ENCODE measurements around the gene FLT3.

DNA sequence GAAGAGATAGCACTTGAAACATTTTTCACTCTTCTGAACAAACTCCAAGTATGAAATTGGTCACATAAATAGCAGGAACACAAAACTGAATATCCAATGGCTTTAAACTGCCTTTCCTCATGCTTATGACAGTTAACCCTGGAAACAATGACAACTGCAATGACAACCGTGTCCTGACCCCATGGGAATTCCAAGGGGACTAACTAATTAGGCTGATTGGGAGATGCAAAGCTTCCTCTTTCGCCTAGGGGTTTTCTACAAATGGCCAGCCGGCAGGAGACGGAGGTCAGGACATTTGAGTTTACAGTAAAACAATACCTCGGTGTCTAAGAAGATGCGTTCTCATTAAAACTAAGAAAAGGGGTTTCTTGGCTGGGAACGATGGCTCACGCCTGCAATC is 58.9 kb downstream of the FLT3 start:
- TF ChIP-seq, protein P1, sequence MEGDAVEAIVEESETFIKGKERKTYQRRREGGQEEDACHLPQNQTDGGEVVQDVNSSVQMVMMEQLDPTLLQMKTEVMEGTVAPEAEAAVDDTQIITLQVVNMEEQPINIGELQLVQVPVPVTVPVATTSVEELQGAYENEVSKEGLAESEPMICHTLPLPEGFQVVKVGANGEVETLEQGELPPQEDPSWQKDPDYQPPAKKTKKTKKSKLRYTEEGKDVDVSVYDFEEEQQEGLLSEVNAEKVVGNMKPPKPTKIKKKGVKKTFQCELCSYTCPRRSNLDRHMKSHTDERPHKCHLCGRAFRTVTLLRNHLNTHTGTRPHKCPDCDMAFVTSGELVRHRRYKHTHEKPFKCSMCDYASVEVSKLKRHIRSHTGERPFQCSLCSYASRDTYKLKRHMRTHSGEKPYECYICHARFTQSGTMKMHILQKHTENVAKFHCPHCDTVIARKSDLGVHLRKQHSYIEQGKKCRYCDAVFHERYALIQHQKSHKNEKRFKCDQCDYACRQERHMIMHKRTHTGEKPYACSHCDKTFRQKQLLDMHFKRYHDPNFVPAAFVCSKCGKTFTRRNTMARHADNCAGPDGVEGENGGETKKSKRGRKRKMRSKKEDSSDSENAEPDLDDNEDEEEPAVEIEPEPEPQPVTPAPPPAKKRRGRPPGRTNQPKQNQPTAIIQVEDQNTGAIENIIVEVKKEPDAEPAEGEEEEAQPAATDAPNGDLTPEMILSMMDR (IDR thresholded peaks at IDR 0.05) = no peak
- TF ChIP-seq SMC3 (IDR thresholded peaks at IDR 0.05) (no peak), POLR2A (IDR thresholded peaks at IDR 0.05; ENCODE audit: low read length) (no peak), ZSCAN20 (CRISPR knock-in tag; IDR thresholded peaks at IDR 0.05) (no peak), EP300 (IDR thresholded peaks at IDR 0.05) (no peak), MAFK (IDR thresholded peaks at IDR 0.05; ENCODE audit: partially characterized antibody) (no peak), MYC (IDR thresholded peaks at IDR 0.05; ENCODE audit: borderline replicate concordance, low read length) (no peak), ZFP36 (IDR thresholded peaks at IDR 0.05; ENCODE audit: borderline replicate concordance, partially characterized antibody) (no peak)

All from A549 (cell line).